ENCODE results near the gene SEPTIN2.

GRCh38 chr2:241368643-241369042, 52.9 kb downstream of the SEPTIN2 start:
- TF ChIP-seq POLR2A (IDR thresholded peaks at IDR 0.05): no peak
- TF ChIP-seq CTCF (IDR thresholded peaks at IDR 0.05): no peak
- no peak for TF ChIP-seq POLR2AphosphoS5 (IDR thresholded peaks at IDR 0.05)
